Glutamatergic neuron (in vitro differentiated cells): Measurements from ENCODE around the gene LIMS2. TPM values are rescaled to one million over a fixed set of nuclear protein-coding genes. Genes with fewer than 3 reads are reported as not detected.

Experiments
- DNase-seq: peaks from one replicate; pipeline ENCODE4 v3.0.0; 2022
- H3K27ac Mint-ChIP-seq: one replicate; pipeline ENCODE4 v1.8.0; 2020; ENCODE audit warnings: mild to moderate bottlenecking, mixed read lengths, inconsistent platforms; ENCODE audit not compliant: unreplicated experiment
- H3K27me3 Mint-ChIP-seq: one replicate; pipeline ENCODE4 v1.8.0; 2020; ENCODE audit warnings: mild to moderate bottlenecking, moderate library complexity, mixed read lengths, inconsistent platforms; ENCODE audit not compliant: unreplicated experiment
- H3K36me3 Mint-ChIP-seq: one replicate; pipeline ENCODE4 v1.8.0; 2020; ENCODE audit warnings: mild to moderate bottlenecking, mixed read lengths, inconsistent platforms; ENCODE audit not compliant: unreplicated experiment
- H3K4me1 Mint-ChIP-seq: one replicate; pipeline ENCODE4 v1.8.0; 2020; ENCODE audit warnings: mild to moderate bottlenecking, low read depth, mixed read lengths, inconsistent platforms; ENCODE audit not compliant: unreplicated experiment
- H3K4me3 Mint-ChIP-seq: one replicate; pipeline ENCODE4 v1.8.0; 2020; ENCODE audit warnings: mild to moderate bottlenecking, mixed read lengths, inconsistent platforms; ENCODE audit not compliant: unreplicated experiment
- H3K9me3 Mint-ChIP-seq: one replicate; pipeline ENCODE4 v1.8.0; 2020; ENCODE audit warnings: mild to moderate bottlenecking, moderate library complexity, mixed read lengths, inconsistent platforms; ENCODE audit not compliant: unreplicated experiment
- CTCF ChIP-seq: fragments of 200-600 bp; sonication (generic); IDR thresholded peaks from one replicate; pipeline ENCODE4 v1.5.0; 2021; ENCODE audit not compliant: partially characterized antibody, unreplicated experiment
- total RNA-seq: library from RNA; stranded (reverse); fragmentation: NEBNext Ultra II Directional; extraction: Animal tissue kit (Norgen Biotek cat#: 25700); gene quantifications from one replicate; pipeline ENCODE4 v1.2.1, GENCODE V29; 2021; ENCODE audit not compliant: unreplicated experiment

LIMS2 gene
- total RNA-seq, 1 donor from 2014 or later: 0.29 TPM

GRCh38 chr2:127671557-127672302 lies 3.6 kb downstream of the LIMS2 start:
- no peak overlapping the region for H3K4me3 Mint-ChIP-seq
- TF ChIP-seq CTCF: no peak
- H3K9me3 Mint-ChIP-seq: peaks cover 2% of the 10 kb centered on the region
- H3K4me1 Mint-ChIP-seq: peaks cover 6% of the 10 kb centered on the region
- peaks cover 14% of the 10 kb centered on the region for H3K27me3 Mint-ChIP-seq
- H3K36me3 Mint-ChIP-seq: no peaks in the 10 kb centered on the region
- no peak overlapping the region for H3K27ac Mint-ChIP-seq
- no peak for DNase-seq

GRCh38 chr2:127670957-127671290 lies 4.4 kb downstream of the LIMS2 start:
- H3K36me3 Mint-ChIP-seq: no peaks in the 10 kb centered on the region
- no peak for DNase-seq
- no peak overlapping the region for H3K4me3 Mint-ChIP-seq
- H3K27ac Mint-ChIP-seq: no peak overlapping the region
- peaks cover 12% of the 10 kb centered on the region for H3K27me3 Mint-ChIP-seq
- no peaks in the 10 kb centered on the region for H3K9me3 Mint-ChIP-seq
- TF ChIP-seq CTCF: no peak
- peaks cover 4% of the 10 kb centered on the region for H3K4me1 Mint-ChIP-seq

- no peak overlapping the region for H3K4me3 Mint-ChIP-seq
- H3K36me3 Mint-ChIP-seq: no peaks in the 10 kb centered on the region
- DNase-seq: no peak
- no peaks in the 10 kb centered on the region for H3K9me3 Mint-ChIP-seq
- peaks cover 9% of the 10 kb centered on the region for H3K27me3 Mint-ChIP-seq
- H3K4me1 Mint-ChIP-seq: peaks cover 2% of the 10 kb centered on the region
- TF ChIP-seq CTCF: no peak
- no peak overlapping the region for H3K27ac Mint-ChIP-seq
Measured at GRCh38 chr2:127670055-127670956, 5.0 kb downstream of the LIMS2 start.

- no peak for TF ChIP-seq CTCF
- no peak overlapping the region for H3K27ac Mint-ChIP-seq
- no peak overlapping the region for H3K4me3 Mint-ChIP-seq
- peaks cover 13% of the 10 kb centered on the region for H3K27me3 Mint-ChIP-seq
- H3K9me3 Mint-ChIP-seq: no peaks in the 10 kb centered on the region
- no peak for DNase-seq
- no peaks in the 10 kb centered on the region for H3K4me1 Mint-ChIP-seq
- H3K36me3 Mint-ChIP-seq: no peaks in the 10 kb centered on the region
Measured at GRCh38 chr2:127669056-127669455, 6.3 kb downstream of the LIMS2 start.
